Measurements from ENCODE around the gene DYRK4.

Gene DYRK4

DNA sequence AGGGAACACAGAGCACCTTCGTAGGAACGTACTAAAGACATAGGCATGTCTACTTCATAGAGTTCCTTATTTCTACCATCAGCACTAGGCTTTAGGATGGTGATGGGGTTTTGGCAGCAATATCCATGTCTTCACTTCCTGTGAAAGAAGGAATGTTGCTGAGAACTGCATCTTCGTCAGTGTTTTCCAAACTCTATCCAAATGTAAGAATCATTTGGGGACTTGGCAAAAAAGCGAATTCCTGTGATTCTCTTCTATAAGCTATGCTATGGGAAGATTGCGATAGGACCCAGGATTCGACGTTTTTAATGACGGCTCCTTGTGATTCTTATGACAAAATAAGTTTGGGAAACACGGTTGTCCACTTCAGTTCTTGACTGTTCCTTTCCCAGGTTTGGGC is 47.1 kb downstream of the DYRK4 start:
- H3K4me3 ChIP-seq (ENCODE audit: low read depth, low read length) = no peak overlapping the region
- TF ChIP-seq, protein P1, sequence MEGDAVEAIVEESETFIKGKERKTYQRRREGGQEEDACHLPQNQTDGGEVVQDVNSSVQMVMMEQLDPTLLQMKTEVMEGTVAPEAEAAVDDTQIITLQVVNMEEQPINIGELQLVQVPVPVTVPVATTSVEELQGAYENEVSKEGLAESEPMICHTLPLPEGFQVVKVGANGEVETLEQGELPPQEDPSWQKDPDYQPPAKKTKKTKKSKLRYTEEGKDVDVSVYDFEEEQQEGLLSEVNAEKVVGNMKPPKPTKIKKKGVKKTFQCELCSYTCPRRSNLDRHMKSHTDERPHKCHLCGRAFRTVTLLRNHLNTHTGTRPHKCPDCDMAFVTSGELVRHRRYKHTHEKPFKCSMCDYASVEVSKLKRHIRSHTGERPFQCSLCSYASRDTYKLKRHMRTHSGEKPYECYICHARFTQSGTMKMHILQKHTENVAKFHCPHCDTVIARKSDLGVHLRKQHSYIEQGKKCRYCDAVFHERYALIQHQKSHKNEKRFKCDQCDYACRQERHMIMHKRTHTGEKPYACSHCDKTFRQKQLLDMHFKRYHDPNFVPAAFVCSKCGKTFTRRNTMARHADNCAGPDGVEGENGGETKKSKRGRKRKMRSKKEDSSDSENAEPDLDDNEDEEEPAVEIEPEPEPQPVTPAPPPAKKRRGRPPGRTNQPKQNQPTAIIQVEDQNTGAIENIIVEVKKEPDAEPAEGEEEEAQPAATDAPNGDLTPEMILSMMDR (IDR thresholded peaks at IDR 0.05; ENCODE audit: borderline replicate concordance, insufficient read depth, low read depth, low read length) = no peak

DNA sequence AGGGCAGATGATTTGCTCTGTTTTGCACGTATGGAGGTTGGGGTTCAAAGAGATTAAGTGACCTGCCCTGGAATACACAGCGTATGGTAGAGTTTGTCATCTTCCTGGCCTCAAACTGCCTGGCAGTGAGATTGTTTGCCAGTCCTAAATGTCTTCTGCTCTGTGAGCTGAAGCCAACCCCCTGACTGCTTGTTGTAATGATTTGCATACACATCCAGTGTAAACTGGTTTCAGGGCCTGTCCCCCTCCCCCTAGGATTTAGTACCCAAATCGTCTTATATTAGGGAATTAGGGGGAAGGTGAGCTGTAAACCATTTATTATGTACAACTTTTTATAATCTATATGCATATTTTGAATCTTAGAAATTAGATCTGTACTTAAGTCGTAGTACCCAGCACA is 48.5 kb downstream of the DYRK4 start:
- no peak overlapping the region for H3K4me3 ChIP-seq (ENCODE audit: low read depth, low read length)

DNA sequence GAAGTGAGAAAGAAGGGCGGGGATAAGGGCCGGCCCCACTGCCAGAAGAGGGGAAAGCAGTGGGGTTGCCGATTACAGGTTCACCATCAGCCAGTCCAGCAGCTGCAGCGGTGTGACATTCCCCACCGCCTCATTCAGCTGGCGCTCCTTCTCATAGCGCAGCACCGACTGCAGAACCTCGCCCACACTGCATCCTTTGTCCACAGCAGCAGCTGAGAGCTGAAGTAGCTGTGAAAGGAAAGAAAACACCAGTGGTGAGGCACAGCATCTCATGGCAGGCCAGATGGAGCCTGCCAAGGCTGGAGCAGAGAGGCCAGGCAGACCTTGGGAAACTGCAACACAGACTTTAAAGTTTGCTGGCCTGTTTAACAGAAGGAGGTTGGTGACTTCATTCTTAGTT is 53.7 kb downstream of the DYRK4 start:
- TF ChIP-seq, protein P1 (IDR thresholded peaks at IDR 0.05; ENCODE audit: borderline replicate concordance, insufficient read depth, low read depth, low read length) = no peak
- H3K4me3 ChIP-seq (ENCODE audit: low read depth, low read length) = no peak overlapping the region

More for the DNA sequence above, 48.5 kb downstream of the DYRK4 start:
- TF ChIP-seq, protein P1 (IDR thresholded peaks at IDR 0.05; ENCODE audit: borderline replicate concordance, insufficient read depth, low read depth, low read length) = no peak

DNA sequence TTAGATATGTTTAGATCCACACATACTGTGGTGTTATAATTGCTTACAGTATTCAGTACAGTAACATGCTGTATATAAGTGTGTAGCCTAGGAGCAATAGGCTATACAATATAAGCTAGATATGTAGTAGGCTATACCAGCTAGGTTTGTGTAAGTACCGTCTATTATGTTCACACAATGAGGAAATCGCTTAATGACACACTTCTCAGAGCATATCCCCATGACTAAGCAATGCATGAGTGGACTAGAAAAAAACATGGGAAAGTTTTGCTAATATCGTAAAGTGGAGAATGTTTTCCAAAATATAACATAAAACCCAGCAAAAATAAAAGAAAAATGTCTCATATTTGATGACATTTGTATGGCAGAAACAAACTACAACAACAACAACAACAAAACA is 59.5 kb downstream of the DYRK4 start:
- no peak overlapping the region for H3K4me3 ChIP-seq (ENCODE audit: low read depth, low read length)

DNA sequence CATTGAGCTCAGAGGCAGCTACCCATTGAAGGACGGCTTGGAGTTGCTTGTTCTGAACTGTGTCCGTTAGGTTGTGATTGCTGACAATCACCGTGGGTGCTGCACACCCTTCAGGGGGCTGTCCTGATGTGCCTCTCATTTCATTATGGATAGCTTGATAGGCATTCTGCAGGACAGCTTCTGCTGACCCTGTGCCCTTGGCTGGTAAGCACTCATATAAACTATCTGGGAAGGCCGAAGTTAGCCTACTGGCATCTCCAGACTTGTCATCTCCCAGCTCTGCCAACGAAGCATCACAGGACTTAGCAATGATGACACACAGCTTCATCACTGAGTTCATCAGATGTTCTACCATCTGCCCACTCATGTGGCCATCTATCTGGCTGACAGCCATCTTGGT is 64.5 kb downstream of the DYRK4 start:
- no peak overlapping the region for H3K4me3 ChIP-seq (ENCODE audit: low read depth, low read length)
- TF ChIP-seq, protein P1 (IDR thresholded peaks at IDR 0.05; ENCODE audit: borderline replicate concordance, insufficient read depth, low read depth, low read length) = no peak

More for the DNA sequence above, 59.5 kb downstream of the DYRK4 start:
- TF ChIP-seq, protein P1 (IDR thresholded peaks at IDR 0.05; ENCODE audit: borderline replicate concordance, insufficient read depth, low read depth, low read length) = no peak

DNA sequence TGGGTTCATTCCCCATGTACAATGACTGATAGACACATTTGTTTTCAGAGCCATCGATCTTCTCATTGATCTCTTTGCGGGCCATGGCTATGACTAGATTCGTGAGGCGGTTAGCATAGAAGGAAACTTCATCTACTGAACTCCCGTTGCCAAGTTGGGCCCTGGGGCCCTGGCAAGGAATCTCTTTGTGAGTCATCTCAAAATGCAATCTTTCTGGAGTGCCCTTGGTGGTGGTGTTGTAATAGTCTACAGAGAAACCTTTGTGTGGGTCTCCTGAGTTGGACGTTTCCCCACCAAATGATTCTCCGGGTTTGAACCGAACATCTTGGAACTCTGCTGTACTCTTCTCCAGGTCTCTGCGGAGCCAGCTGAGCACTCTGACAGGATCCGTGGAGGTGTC is 66.4 kb downstream of the DYRK4 start:
- H3K4me3 ChIP-seq (ENCODE audit: low read depth, low read length) = no peak overlapping the region
- TF ChIP-seq, protein P1 (IDR thresholded peaks at IDR 0.05; ENCODE audit: borderline replicate concordance, insufficient read depth, low read depth, low read length) = no peak

DNA sequence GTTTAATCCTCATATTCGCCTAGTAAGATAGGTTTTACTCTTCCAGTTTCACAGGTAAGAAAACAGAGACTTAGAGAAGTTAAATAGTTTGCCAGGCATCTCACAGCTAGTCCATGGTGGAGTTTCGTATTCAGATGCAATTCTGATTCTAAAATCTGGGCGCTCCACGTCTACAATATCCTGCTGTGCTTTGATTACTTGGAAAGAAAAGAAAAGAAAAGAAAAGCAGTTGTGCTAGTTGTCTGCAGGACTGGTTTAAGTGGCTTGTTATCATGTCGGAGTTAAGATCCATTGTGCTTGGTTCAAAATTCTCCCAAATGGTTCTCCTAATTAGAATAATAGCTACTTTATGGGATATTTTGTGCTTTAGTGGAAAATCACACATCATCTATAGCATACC is 68.3 kb downstream of the DYRK4 start:
- H3K4me3 ChIP-seq (ENCODE audit: low read depth, low read length) = no peak overlapping the region
- TF ChIP-seq, protein P1 (IDR thresholded peaks at IDR 0.05; ENCODE audit: borderline replicate concordance, insufficient read depth, low read depth, low read length) = no peak
